ENCODE data around the gene GEMIN8. TPM values are rescaled to one million over a fixed set of nuclear protein-coding genes. Genes with fewer than 3 reads are reported as not detected.

The GEMIN8 gene
- total and polyA plus RNA-seq, 2 of the 8 experiments (the other 6 are each of a cell fraction or from before 2014, with no cell fraction given): 18.2 to 31.4 TPM

DNA sequence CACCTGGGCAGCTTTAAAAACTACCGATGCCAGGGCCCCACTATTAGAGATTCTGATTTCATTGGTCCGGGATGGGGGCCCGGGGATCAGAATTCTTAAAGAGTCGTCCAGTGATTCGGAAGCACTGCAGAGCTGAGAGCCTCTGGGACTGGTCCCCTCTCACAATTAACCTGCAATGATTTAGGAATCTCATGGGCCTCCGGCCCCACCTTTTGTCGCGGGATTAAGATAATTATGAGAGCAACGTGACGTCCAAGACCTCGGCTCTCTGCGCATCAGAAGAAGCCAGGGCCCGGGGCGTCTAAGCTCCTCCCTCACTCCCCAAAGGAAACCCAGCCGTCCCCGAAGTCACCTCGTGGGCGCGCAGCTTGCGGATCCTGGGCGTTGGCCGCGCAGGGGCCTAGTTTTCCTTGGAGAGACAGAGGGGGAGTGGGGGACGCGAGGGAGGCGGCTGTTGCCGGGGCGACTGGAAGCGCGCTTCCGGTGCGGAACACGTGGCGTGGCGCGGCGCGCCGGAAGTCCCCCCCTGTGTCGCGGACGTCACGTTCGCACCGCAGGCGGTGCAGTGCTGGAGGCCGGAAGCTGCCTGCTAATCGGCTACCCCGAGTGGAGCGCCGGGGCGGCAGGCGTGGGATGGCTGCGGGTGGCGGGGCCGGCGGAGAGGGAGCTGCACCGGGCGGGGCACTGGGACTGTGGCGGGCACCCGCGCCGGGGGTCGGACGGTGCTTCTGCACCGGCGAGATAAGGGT lies at the start of gene GEMIN8 (continued):
- TF ChIP-seq, protein P1, sequence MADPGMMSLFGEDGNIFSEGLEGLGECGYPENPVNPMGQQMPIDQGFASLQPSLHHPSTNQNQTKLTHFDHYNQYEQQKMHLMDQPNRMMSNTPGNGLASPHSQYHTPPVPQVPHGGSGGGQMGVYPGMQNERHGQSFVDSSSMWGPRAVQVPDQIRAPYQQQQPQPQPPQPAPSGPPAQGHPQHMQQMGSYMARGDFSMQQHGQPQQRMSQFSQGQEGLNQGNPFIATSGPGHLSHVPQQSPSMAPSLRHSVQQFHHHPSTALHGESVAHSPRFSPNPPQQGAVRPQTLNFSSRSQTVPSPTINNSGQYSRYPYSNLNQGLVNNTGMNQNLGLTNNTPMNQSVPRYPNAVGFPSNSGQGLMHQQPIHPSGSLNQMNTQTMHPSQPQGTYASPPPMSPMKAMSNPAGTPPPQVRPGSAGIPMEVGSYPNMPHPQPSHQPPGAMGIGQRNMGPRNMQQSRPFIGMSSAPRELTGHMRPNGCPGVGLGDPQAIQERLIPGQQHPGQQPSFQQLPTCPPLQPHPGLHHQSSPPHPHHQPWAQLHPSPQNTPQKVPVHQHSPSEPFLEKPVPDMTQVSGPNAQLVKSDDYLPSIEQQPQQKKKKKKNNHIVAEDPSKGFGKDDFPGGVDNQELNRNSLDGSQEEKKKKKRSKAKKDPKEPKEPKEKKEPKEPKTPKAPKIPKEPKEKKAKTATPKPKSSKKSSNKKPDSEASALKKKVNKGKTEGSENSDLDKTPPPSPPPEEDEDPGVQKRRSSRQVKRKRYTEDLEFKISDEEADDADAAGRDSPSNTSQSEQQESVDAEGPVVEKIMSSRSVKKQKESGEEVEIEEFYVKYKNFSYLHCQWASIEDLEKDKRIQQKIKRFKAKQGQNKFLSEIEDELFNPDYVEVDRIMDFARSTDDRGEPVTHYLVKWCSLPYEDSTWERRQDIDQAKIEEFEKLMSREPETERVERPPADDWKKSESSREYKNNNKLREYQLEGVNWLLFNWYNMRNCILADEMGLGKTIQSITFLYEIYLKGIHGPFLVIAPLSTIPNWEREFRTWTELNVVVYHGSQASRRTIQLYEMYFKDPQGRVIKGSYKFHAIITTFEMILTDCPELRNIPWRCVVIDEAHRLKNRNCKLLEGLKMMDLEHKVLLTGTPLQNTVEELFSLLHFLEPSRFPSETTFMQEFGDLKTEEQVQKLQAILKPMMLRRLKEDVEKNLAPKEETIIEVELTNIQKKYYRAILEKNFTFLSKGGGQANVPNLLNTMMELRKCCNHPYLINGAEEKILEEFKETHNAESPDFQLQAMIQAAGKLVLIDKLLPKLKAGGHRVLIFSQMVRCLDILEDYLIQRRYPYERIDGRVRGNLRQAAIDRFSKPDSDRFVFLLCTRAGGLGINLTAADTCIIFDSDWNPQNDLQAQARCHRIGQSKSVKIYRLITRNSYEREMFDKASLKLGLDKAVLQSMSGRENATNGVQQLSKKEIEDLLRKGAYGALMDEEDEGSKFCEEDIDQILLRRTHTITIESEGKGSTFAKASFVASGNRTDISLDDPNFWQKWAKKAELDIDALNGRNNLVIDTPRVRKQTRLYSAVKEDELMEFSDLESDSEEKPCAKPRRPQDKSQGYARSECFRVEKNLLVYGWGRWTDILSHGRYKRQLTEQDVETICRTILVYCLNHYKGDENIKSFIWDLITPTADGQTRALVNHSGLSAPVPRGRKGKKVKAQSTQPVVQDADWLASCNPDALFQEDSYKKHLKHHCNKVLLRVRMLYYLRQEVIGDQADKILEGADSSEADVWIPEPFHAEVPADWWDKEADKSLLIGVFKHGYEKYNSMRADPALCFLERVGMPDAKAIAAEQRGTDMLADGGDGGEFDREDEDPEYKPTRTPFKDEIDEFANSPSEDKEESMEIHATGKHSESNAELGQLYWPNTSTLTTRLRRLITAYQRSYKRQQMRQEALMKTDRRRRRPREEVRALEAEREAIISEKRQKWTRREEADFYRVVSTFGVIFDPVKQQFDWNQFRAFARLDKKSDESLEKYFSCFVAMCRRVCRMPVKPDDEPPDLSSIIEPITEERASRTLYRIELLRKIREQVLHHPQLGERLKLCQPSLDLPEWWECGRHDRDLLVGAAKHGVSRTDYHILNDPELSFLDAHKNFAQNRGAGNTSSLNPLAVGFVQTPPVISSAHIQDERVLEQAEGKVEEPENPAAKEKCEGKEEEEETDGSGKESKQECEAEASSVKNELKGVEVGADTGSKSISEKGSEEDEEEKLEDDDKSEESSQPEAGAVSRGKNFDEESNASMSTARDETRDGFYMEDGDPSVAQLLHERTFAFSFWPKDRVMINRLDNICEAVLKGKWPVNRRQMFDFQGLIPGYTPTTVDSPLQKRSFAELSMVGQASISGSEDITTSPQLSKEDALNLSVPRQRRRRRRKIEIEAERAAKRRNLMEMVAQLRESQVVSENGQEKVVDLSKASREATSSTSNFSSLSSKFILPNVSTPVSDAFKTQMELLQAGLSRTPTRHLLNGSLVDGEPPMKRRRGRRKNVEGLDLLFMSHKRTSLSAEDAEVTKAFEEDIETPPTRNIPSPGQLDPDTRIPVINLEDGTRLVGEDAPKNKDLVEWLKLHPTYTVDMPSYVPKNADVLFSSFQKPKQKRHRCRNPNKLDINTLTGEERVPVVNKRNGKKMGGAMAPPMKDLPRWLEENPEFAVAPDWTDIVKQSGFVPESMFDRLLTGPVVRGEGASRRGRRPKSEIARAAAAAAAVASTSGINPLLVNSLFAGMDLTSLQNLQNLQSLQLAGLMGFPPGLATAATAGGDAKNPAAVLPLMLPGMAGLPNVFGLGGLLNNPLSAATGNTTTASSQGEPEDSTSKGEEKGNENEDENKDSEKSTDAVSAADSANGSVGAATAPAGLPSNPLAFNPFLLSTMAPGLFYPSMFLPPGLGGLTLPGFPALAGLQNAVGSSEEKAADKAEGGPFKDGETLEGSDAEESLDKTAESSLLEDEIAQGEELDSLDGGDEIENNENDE (IDR thresholded peaks at IDR 0.05; ENCODE audit: insufficient replicate concordance, low read length): no peak
- TF ChIP-seq SRF (IDR thresholded peaks at IDR 0.05; ENCODE audit: low read depth, low read length) (no peak), GABPA (IDR thresholded peaks at IDR 0.05; ENCODE audit: borderline replicate concordance, insufficient read depth, low read length) (peak; percentile 88), RNF2 (IDR thresholded peaks at IDR 0.05; ENCODE audit: borderline replicate concordance, low read depth, low read length, missing control alignments, poor library complexity, severe bottlenecking) (no peak), YY1 (IDR thresholded peaks at IDR 0.05; ENCODE audit: low read depth, low read length) (no peak), SAP30 (IDR thresholded peaks at IDR 0.05; ENCODE audit: insufficient read depth, insufficient replicate concordance, low read length) (no peak), SUZ12 (IDR thresholded peaks at IDR 0.05; ENCODE audit: low read length) (no peak), RXRA (IDR thresholded peaks at IDR 0.05; ENCODE audit: insufficient read depth, low read depth, low read length) (no peak), TAF7 (optimal IDR thresholded peaks at IDR 0.05; ENCODE audit: borderline replicate concordance, low read depth, low read length) (no peak)

Data from H1 (cell line).